Esophagus muscularis mucosa (tissue), 4 donors: ENCODE results near the gene TSHZ3. TPM values are rescaled to one million over a fixed set of nuclear protein-coding genes. Genes with fewer than 3 reads are reported as not detected.

Experiments
- DNase-seq: peaks from one replicate; pipeline ENCODE4 v3.0.0-alpha.2; 2017; ENCODE audit errors: extremely low spot score
- H3K27ac ChIP-seq, 4 donors: fragments of 200-600 bp; sonication (generic); replicated peaks in 1 of 4; 1 replicate in 3 of 4; 2 replicates in 1 of 4; pipeline ENCODE4 v1.5.1; 2016 to 2019; ENCODE audit warnings: mild to moderate bottlenecking in 1 of 4
- H3K27me3 ChIP-seq, 4 donors: fragments of 200-600 bp; sonication (generic); one replicate each; pipeline versions ENCODE4 v1.5.1 to v1.6.0; 2016 to 2019
- H3K36me3 ChIP-seq, 4 donors: fragments of 200-600 bp; sonication (generic); one replicate each; pipeline ENCODE4 v1.5.1; 2016 to 2019
- H3K4me1 ChIP-seq, 4 donors: fragments of 200-600 bp; sonication (generic); one replicate each; pipeline ENCODE4 v1.5.1; 2016 to 2019
- H3K4me3 ChIP-seq, 4 donors: fragments of 200-600 bp; sonication (generic); 1 replicate in 2 of 4; 2 replicates in 2 of 4; pipeline ENCODE4 v1.5.1; 2016 to 2019; ENCODE audit warnings: mild to moderate bottlenecking in 4 of 4, moderate library complexity in 1 of 4
- H3K9me3 ChIP-seq, 4 donors: fragments of 200-600 bp; sonication (generic); 1 replicate in 3 of 4; 2 replicates in 1 of 4; pipeline ENCODE4 v1.5.1; 2016 to 2019
- CTCF ChIP-seq, 3 experiments: fragments of 200-600 bp in 2 of 3; fragments of 450-650 bp in 1 of 3; sonication (generic) in 2 of 3; IDR thresholded peaks; one replicate each; pipeline ENCODE4 v1.5.1; 2017 to 2019; ENCODE audit warnings: antibody characterized with exemption in 3 of 3, mild to moderate bottlenecking in 2 of 3, moderate library complexity in 1 of 3
- EP300 ChIP-seq: sonication (generic); formaldehyde crosslinking; IDR thresholded peaks from one replicate; pipeline ENCODE4 v1.6.1; 2017; ENCODE audit warnings: antibody characterized with exemption
- POLR2A ChIP-seq: fragments of 450-650 bp; IDR thresholded peaks from one replicate; pipeline ENCODE4 v1.6.1; 2017; ENCODE audit warnings: antibody characterized with exemption, moderate library complexity, mild to moderate bottlenecking, low read depth
- POLR2AphosphoS5 ChIP-seq, 2 donors: sonication (generic); formaldehyde crosslinking; IDR thresholded peaks; one replicate each; pipeline ENCODE4 v1.6.1; 2017; ENCODE audit warnings: antibody characterized with exemption in 2 of 2
- WGBS: methylation state at CpG from one replicate; pipeline ENCODE4 v1.1.5; 2018; 5-methylcytosine and 5-hydroxymethylcytosine counted together
- intact Hi-C: fragments of 100-400 bp; cut with DNase I; formaldehyde crosslinking; loops from one replicate; pipeline ENCODE4 v1.15.1; 2023
- total RNA-seq, 4 donors: library from RNA; depleted of rRNA; stranded (reverse); fragments of >200 nt; gene quantifications; one replicate each; pipeline versions ENCODE4 v1.1.0 to v1.2.1, GENCODE V29; 2016

Gene TSHZ3
- total RNA-seq, 4 donors from 2014 or later: 17.1 to 45.5 (median 24.6) TPM

GRCh38 chr19:31266731-31267130, 82.5 kb downstream of the TSHZ3 start:
- DNase-seq: no peak
- no peak overlapping the region for H3K27ac ChIP-seq
- intact Hi-C loops: no loop called here
- no peaks in the 10 kb centered on the region for H3K27me3 ChIP-seq
- no peaks in the 10 kb centered on the region for H3K9me3 ChIP-seq
- TF ChIP-seq POLR2AphosphoS5 (IDR thresholded peaks at IDR 0.05) (no peak), EP300 (no peak), CTCF (IDR thresholded peaks at IDR 0.05) (no peak), POLR2A (no peak)
- no peak overlapping the region for H3K4me3 ChIP-seq
- 92% methylated on average over 7 of the region's 7 CpGs for WGBS
- no peaks in the 10 kb centered on the region for H3K36me3 ChIP-seq
- H3K4me1 ChIP-seq: peaks cover 0 to 27% (median 23%) of the 10 kb centered on the region in 4 donors

GRCh38 chr19:31266196-31266595, 83.0 kb downstream of the TSHZ3 start:
- WGBS: 91% methylated on average over 1 of the region's 4 CpGs
- Histone ChIP-seq H3K9me3 (no peaks in the 10 kb centered on the region), H3K27ac (no peak overlapping the region), H3K36me3 (no peaks in the 10 kb centered on the region), H3K4me3 (no peak overlapping the region), H3K4me1 (peaks cover 2 to 32% (median 28%) of the 10 kb centered on the region in 4 donors), H3K27me3 (no peaks in the 10 kb centered on the region)
- intact Hi-C loops: no loop called here
- no peak for DNase-seq
- no peak for TF ChIP-seq POLR2A
- TF ChIP-seq POLR2AphosphoS5 (IDR thresholded peaks at IDR 0.05): no peak
- no peak for TF ChIP-seq CTCF (IDR thresholded peaks at IDR 0.05)
- no peak for TF ChIP-seq EP300

DNA sequence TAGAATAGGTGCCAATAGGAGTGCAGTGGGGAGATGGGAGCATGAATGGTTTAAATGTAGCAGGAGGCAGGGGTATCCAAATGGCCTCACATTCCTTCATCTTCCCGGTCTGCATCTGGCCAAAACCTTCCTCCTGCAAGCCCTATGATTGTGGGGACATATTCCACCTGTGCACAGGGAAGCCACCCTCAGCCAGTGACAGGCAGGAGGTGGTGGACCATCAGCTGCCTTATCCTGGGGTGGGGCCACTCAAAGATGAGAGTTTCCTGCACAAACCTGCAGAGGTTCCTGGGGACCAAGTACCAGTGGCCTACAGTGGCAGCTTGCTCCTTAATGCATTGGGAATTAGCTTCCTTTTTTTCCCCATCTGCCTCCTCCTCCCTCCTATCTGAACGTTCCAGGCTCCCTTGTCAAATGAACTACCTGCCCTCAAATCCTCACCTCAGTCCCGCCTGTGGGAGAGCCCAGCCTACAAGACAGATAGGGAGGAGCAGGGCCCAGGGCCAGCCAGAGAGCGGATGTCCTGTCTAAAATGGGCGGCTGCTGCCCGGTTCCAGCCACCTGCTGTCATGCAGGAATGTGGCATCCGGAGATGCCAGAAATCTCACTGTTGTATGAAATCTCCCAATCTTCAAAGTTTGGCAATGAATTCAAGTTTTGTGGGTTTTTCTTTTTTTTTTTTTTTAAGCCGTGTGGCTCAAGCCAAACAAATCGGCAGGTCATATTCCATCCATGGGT, 85.0 kb downstream of the TSHZ3 start:
- WGBS: 76% methylated on average over 9 of the region's 9 CpGs
- no peaks in the 10 kb centered on the region for H3K36me3 ChIP-seq
- DNase-seq: no peak
- H3K4me1 ChIP-seq: peaks cover 5 to 44% (median 40%) of the 10 kb centered on the region in 4 donors
- no peaks in the 10 kb centered on the region for H3K27me3 ChIP-seq
- intact Hi-C loops: no loop called here
- no peak overlapping the region for H3K4me3 ChIP-seq
- no peak for TF ChIP-seq CTCF (IDR thresholded peaks at IDR 0.05)
- TF ChIP-seq POLR2AphosphoS5 (IDR thresholded peaks at IDR 0.05): no peak
- no peak for TF ChIP-seq POLR2A
- no peak for TF ChIP-seq EP300
- H3K9me3 ChIP-seq: no peaks in the 10 kb centered on the region
- H3K27ac ChIP-seq: no peak overlapping the region

- WGBS: 80% methylated on average over 8 of the region's 9 CpGs
- H3K27me3 ChIP-seq: no peaks in the 10 kb centered on the region
- no peak for DNase-seq
- H3K9me3 ChIP-seq: no peaks in the 10 kb centered on the region
- H3K36me3 ChIP-seq: no peaks in the 10 kb centered on the region
- H3K4me1 ChIP-seq: peaks cover 5 to 44% (median 40%) of the 10 kb centered on the region in 4 donors
- TF ChIP-seq POLR2A: no peak
- no peak for TF ChIP-seq POLR2AphosphoS5 (IDR thresholded peaks at IDR 0.05)
- TF ChIP-seq EP300: no peak
- TF ChIP-seq CTCF (IDR thresholded peaks at IDR 0.05): no peak
- H3K27ac ChIP-seq: no peak overlapping the region
- H3K4me3 ChIP-seq: no peak overlapping the region
- intact Hi-C loops: no loop called here
Observed at GRCh38 chr19:31263328-31263727, 85.9 kb downstream of the TSHZ3 start.
